Rectal smooth muscle tissue (tissue), 1 donor: ENCODE results near the gene SESN3.
A peak's percentile ranks its signal among the peaks of the same experiment; 100 is the strongest.

ENCODE experiments used
- H3K27ac ChIP-seq: one replicate; pipeline ENCODE4 v1.7.0; 2013; ENCODE audit warnings: low read depth, low read length, inconsistent platforms
- H3K27me3 ChIP-seq: one replicate; pipeline ENCODE4 v1.7.0; 2013; ENCODE audit warnings: low read length; ENCODE audit not compliant: control insufficient read depth, insufficient read depth
- H3K36me3 ChIP-seq: one replicate; pipeline ENCODE4 v1.7.0; 2013; ENCODE audit warnings: low read length; ENCODE audit not compliant: control insufficient read depth, insufficient read depth
- H3K4me1 ChIP-seq: one replicate; pipeline ENCODE4 v1.7.0; 2013; ENCODE audit warnings: low read length; ENCODE audit not compliant: control insufficient read depth, insufficient read depth
- H3K4me3 ChIP-seq: one replicate; pipeline ENCODE4 v1.7.0; 2013; ENCODE audit warnings: low read length
- H3K9ac ChIP-seq: one replicate; pipeline ENCODE4 v1.7.0; 2013; ENCODE audit warnings: low read length

The SESN3 gene

DNA sequence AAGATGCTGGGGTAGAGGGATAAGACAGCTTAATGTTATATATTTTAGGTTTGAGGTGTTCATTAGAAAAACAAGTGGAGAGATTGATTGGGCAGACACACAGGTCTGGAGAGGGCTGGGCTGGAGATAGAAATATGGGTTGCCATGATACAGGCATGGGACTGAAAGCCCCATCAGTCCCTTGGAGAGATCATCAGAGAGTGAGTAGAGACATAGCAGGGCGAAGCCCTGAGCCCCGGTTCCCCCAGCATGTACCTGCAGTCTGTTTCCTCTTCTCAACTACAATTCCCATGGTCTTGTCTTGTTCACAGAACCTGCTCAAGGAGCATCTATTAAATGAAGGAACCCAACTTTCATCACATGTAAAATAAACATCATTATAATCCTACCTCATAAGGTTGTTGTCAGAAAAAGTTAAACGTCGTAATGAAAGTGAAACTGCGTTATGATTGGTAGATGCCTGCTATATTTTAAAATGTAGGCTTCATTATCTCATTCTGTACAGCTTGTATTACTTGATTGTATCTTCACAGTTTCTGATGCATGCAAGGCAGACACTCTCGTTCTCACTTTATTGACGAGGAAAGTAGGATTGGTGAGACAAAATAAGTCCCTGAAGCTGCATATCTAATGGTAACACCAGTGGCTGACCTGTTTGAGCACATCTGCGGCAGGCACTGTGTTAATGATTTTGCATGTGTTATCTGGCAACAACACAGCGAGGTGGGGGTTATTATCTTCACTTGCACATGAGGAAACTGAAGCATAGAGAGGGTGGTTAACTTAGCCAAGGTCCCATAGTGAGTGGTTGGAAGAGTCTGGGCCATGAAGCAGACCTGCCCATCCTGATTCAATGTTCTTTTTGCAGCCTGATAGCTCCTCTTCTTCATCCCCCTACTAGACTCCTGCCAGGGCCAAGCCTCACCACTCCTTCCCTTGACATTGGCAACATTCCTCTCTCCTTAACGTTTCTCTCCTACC is 77.8 kb downstream of the SESN3 start:
- Histone ChIP-seq H3K27me3 (no peaks in the 10 kb centered on the region), H3K36me3 (no peaks in the 10 kb centered on the region), H3K9ac (no peak overlapping the region), H3K4me3 (peak overlapping the region; percentile 25), H3K27ac (no peak overlapping the region), H3K4me1 (peaks cover 17% of the 10 kb centered on the region)

- H3K4me3 ChIP-seq = peak overlapping the region; percentile 91
Observed at GRCh38 chr11:95150956-95151684, 79.9 kb downstream of the SESN3 start.

DNA sequence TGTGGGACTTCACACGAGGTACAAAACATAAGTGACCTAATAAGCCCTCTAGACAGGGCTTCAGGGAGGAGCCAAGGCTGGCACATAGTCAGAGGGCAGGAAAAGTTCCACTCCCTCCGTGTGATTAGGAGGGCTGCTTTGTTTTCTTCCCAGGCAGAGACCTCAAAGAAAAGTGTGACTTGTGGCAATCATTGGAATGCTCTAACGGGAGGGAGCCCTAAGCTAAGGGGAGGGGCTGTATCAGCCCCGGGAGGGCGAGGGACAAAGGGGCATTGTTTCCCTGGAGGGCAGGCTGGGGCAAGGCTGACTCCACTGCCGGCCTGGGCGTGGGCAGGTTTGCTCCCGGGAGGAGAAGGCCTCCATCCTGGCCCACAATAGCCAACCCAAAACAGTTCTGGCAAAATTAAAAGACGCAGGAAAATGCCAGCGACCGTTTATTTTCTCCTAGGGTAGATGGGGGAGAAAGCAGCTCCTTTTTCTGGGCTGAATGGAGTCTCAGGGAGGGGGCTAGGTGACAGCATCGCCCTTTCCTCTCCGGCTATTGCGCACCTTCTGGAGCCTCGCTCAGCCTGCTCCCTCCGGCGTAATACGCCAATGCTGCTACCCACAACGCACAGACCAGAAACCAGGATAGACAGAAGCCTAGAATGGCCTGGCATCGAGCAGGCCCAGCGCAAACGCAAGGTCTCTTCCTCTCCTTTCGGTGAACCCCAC is 81.2 kb downstream of the SESN3 start:
- Histone ChIP-seq H3K9ac (no peak overlapping the region), H3K36me3 (no peaks in the 10 kb centered on the region), H3K4me3 (peak overlapping the region; percentile 91), H3K27me3 (no peaks in the 10 kb centered on the region), H3K4me1 (peaks cover 15% of the 10 kb centered on the region), H3K27ac (no peak overlapping the region)

More at GRCh38 chr11:95150956-95151684, 79.9 kb downstream of the SESN3 start:
- Histone ChIP-seq H3K27ac (peak overlapping the region; percentile 35), H3K9ac (peak overlapping the region; percentile 89), H3K27me3 (no peaks in the 10 kb centered on the region), H3K36me3 (no peaks in the 10 kb centered on the region), H3K4me1 (peaks cover 15% of the 10 kb centered on the region)

DNA sequence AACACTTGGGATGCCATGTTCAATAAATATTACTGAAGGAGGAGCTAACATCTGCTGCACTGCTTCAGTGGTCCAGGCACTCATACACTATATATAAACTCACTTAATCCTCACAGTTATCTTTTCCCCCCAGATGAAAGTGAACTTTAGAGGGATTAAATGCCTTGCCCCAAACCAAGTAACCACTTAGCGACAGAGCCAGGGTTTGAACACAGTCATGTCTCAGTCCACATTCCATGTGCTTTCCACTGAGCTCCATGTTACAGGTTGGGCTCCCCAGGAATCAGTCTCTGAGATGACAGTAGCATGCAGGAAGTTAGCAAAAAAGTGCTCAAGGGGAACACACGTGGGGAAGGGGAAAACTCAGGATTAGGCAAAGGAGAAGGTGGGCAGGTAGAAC is 82.1 kb downstream of the SESN3 start:
- Histone ChIP-seq H3K9ac (no peak overlapping the region), H3K4me3 (no peak overlapping the region), H3K4me1 (peaks cover 15% of the 10 kb centered on the region), H3K27me3 (no peaks in the 10 kb centered on the region), H3K36me3 (no peaks in the 10 kb centered on the region), H3K27ac (no peak overlapping the region)

DNA sequence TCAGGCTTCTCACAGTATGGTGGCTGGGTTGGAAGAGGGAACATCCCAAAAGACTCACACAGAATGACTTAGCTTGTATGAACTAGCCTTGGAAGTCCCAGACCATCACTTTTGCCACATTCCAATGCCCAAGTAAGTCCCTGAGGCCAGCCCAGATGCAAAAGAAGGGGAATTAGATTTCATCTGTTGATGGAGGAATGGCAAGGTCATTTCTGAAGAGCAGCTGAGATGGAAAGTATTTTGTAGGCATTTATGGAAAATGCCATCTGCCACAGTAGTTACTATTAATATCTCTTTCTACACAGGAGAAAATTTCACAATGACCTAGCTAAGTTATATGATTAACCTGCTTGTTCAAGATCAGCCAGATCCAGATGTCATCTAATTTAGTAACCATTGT is 82.6 kb downstream of the SESN3 start:
- peaks cover 15% of the 10 kb centered on the region for H3K4me1 ChIP-seq
- no peak overlapping the region for H3K4me3 ChIP-seq
- H3K27me3 ChIP-seq = no peaks in the 10 kb centered on the region
- no peak overlapping the region for H3K9ac ChIP-seq
- H3K36me3 ChIP-seq = no peaks in the 10 kb centered on the region
- no peak overlapping the region for H3K27ac ChIP-seq

DNA sequence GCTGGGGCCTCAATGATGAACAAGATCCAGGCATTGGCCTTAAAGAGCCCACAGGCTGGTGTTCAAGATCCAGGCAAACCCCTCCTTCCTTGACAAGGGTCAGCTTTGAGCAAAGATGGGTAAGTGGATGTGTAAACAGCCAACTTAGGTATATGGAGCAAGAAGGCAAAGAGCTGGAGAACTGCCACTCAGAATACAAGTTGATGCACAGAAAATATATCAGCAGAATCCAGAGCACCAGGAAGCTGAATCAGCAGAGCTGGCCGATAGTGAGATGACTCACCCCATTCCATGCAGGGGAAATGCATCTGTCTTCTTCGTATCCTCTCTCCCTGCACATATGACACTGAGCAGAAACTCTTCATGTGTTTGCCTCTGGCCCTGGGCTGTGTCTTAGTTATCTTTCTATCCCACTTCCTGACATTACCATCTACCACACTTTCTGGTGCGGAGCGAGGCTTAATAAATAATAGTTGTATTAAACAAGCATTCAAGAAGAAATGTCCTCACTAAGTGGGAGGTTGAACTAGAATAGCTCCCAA is 83.6 kb downstream of the SESN3 start:
- H3K4me3 ChIP-seq = no peak overlapping the region
- peak overlapping the region; percentile 45 for H3K27ac ChIP-seq
- H3K4me1 ChIP-seq = peaks cover 15% of the 10 kb centered on the region
- H3K36me3 ChIP-seq = no peaks in the 10 kb centered on the region
- no peak overlapping the region for H3K9ac ChIP-seq
- no peaks in the 10 kb centered on the region for H3K27me3 ChIP-seq

- Histone ChIP-seq H3K36me3 (no peaks in the 10 kb centered on the region), H3K4me3 (no peak overlapping the region), H3K9ac (no peak overlapping the region), H3K27ac (no peak overlapping the region), H3K27me3 (no peaks in the 10 kb centered on the region), H3K4me1 (peaks cover 11% of the 10 kb centered on the region)
Observed at GRCh38 chr11:95145430-95146060, 85.5 kb downstream of the SESN3 start.

DNA sequence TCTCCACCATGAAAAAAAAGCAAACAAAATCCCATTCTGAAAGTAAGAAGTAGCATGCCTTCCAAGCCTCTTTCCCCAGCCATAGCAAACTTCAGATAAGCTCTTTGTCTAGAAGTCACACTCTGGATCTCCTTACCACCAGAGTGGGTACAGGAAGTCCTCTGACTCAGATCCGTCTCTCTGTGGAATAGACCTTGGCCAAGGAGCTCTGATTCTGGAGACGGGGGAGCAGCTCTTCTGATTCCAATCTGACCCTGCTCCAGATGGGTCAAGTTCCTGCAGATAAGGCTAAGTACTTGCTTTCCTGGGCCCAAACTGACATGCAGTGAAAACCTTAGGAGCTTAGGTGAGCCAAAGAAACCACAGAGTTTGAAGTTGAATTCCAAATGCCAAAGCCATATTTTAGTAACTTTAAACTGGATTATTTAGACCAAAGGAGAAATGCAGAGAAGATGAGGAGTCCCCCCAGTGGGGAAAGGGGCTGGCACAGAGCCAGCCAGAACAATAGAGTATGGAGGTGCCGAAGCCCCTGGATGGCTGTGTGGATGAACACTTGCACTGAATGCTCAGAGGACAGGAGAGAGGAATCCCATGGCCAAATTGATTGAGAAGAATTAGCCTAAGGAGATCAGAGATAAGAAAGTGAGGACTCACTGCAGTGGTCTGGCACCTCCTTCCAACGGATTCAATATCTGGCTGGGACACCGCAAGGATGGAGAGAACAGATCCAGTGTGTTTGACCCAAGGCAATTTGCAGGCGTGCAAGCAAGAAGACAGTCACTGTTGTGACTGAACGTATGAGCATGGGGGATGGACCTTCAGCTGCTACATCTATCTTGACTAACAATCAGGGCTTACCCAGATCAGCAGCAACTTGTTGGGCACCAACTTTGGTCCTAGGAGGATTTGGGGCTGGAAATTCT is 86.4 kb downstream of the SESN3 start:
- no peaks in the 10 kb centered on the region for H3K36me3 ChIP-seq
- no peak overlapping the region for H3K27ac ChIP-seq

GRCh38 chr11:95143106-95143681 is 87.8 kb downstream of the SESN3 start:
- no peaks in the 10 kb centered on the region for H3K27me3 ChIP-seq
- no peak overlapping the region for H3K27ac ChIP-seq
- H3K4me3 ChIP-seq = no peak overlapping the region
- no peak overlapping the region for H3K9ac ChIP-seq
- H3K36me3 ChIP-seq = no peaks in the 10 kb centered on the region
- H3K4me1 ChIP-seq = peaks cover 8% of the 10 kb centered on the region

More for the DNA sequence above, 86.4 kb downstream of the SESN3 start:
- Histone ChIP-seq H3K4me3 (no peak overlapping the region), H3K27me3 (no peaks in the 10 kb centered on the region), H3K4me1 (peaks cover 11% of the 10 kb centered on the region), H3K9ac (no peak overlapping the region)

DNA sequence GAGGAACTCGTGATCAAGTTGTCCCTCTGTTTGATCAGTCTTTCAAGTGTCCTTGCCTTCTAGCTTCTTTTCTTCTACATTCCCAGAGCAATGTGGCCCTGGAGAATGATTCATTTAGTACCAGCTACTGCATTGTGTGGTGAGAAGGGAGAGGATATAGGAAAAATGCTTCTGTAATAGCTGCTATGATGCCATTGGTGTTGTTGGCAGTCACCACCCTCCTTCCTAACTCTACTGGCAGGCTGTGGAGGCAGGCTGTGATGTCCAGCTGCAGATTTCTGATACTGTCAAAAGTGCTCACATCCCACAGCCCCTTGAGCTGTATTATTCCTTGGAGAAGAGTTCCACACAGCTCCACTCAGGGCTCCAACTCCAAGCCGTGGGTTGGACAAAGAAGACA is 88.6 kb downstream of the SESN3 start:
- Histone ChIP-seq H3K4me1 (peaks cover 3% of the 10 kb centered on the region), H3K36me3 (no peaks in the 10 kb centered on the region), H3K4me3 (no peak overlapping the region), H3K9ac (no peak overlapping the region), H3K27ac (no peak overlapping the region), H3K27me3 (no peaks in the 10 kb centered on the region)
